Choroid plexus epithelial cell (primary cell): ENCODE measurements around the gene SLC6A19.

ENCODE experiments used
- DNase-seq: peaks from one replicate; pipeline ENCODE4 v3.0.0-alpha.2; 2010; ENCODE audit warnings: low read depth
- H3K4me3 ChIP-seq: 2 replicates; pipeline ENCODE4 v1.5.1; 2011; ENCODE audit warnings: low read depth, mild to moderate bottlenecking, control low read depth, low read length, moderate library complexity
- TF ChIP-seq, protein P1 (sequence below): conservative IDR thresholded peaks from 2 replicates; pipeline ENCODE4 v1.5.1; 2011; ENCODE audit warnings: low read depth, mild to moderate bottlenecking, control low read depth, inconsistent platforms, low read length, moderate library complexity

The SLC6A19 gene

DNA sequence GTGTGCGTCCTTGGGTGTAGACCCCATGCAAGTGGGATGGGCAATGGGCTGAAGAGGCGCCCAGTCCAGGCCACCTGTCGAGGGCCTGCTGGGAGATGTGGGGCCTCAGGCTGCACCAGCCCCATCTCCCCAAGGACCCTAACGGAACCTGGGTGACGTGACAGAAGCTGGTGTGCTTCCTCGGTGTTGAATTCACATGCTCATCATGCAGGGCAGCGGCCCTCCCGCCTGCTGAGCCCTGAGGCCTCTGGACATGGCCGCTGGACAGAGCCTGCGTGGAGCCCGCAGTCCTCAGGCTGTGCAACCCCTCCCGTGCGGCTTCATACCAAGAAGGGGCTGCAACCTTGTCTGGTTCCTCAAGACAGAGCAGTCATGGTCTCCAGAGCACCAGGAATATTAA is 66.7 kb downstream of the SLC6A19 start:
- TF ChIP-seq, protein P1, sequence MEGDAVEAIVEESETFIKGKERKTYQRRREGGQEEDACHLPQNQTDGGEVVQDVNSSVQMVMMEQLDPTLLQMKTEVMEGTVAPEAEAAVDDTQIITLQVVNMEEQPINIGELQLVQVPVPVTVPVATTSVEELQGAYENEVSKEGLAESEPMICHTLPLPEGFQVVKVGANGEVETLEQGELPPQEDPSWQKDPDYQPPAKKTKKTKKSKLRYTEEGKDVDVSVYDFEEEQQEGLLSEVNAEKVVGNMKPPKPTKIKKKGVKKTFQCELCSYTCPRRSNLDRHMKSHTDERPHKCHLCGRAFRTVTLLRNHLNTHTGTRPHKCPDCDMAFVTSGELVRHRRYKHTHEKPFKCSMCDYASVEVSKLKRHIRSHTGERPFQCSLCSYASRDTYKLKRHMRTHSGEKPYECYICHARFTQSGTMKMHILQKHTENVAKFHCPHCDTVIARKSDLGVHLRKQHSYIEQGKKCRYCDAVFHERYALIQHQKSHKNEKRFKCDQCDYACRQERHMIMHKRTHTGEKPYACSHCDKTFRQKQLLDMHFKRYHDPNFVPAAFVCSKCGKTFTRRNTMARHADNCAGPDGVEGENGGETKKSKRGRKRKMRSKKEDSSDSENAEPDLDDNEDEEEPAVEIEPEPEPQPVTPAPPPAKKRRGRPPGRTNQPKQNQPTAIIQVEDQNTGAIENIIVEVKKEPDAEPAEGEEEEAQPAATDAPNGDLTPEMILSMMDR: no peak
- no peak overlapping the region for H3K4me3 ChIP-seq
- no peak for DNase-seq

GRCh38 chr5:1268666-1269065 is 67.3 kb downstream of the SLC6A19 start:
- DNase-seq: no peak
- no peak overlapping the region for H3K4me3 ChIP-seq
- TF ChIP-seq, protein P1: no peak

- TF ChIP-seq, protein P1: no peak
- no peak for DNase-seq
- no peak overlapping the region for H3K4me3 ChIP-seq
Observed at GRCh38 chr5:1270426-1270825, 69.0 kb downstream of the SLC6A19 start.

DNA sequence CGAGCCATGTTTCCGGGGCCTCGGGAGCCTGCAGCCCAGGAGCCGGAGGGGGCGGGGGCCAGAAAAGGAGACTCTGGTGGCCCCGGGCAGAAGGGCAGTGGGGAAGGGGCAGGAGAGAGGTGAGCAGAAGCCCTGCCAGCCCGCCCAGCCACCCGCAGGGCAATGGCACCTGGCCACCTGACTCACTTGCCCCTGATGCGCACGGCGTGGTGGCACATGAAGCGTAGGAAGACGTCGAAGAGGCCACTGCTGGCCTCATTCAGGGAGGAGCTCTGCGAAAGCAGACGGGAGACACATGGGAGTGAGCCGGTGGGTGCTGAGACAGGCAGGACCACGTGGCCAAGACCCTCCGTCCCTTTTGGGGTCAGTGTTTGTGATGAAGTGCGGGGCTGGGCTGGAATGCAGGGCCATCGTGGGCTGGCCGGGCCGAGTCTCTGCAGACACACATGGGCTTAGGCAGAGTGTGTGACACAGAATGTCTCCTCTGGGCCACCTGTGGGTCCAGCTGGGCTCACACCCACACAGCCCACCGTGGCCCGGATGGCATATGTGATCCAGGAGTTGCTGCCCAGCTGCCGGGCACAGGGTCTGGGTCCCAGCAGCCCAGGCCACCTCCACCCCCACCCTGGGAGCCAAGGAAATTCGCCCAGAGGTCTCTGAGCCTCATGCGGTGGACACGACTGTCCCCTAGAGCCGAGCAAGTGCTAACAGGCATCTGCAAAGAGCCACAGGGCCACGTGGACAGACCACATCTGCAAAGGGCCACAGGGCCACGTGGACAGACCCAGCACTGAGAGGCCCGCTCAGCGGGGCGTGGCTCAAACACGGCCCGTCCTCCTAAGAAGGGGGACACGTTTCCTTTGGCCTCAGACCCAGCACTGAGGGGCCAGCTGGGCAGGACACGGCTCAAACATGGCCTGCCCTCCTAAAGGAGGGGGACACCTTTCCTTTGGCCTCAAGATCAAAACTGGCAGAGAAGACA is 69.8 kb downstream of the SLC6A19 start:
- H3K4me3 ChIP-seq: no peak overlapping the region
- DNase-seq: no peak
- TF ChIP-seq, protein P1: no peak

DNA sequence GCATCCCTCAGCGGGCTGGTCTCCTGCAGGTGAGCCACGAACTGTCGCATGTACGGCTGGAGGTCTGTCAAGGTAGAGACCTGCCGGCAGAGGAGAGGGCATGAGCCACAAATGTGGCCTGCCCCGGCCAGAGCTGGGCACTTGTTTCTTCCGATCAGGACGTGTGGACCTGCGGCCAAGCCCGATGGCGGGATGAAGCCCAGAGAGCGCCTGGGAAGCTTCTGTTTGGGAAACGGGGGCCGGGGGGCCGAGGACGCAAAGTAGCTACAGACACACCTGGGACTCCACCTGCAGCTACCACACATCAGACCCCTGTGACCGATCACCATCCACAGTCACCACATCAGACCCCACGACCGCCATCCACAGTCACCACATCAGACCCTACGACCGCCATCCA is 70.8 kb downstream of the SLC6A19 start:
- no peak for DNase-seq
- H3K4me3 ChIP-seq: no peak overlapping the region
- TF ChIP-seq, protein P1: no peak

DNA sequence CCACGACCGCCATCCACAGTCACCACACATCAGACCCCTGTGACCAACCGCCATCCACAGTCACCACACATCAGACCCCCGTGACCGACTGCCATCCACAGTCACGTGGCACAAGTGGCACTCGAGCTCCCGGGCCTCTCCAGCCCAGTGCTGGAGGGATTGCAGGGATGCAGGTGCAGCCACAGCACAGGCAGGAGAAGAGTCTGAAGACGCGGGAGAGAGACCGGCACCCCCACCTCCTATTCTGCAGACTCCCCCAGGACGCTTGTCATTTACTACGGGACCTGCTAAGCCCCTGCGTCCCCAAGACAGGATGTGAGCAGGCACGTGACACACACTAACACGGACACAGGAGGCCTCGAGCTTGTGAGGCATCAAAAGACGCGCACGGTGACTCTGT is 72.3 kb downstream of the SLC6A19 start:
- no peak for DNase-seq
- no peak overlapping the region for H3K4me3 ChIP-seq
- TF ChIP-seq, protein P1: no peak

- no peak for DNase-seq
Observed at GRCh38 chr5:1274471-1274870, 73.1 kb downstream of the SLC6A19 start.

More at GRCh38 chr5:1274471-1274870, 73.1 kb downstream of the SLC6A19 start:
- TF ChIP-seq, protein P1: no peak
- no peak overlapping the region for H3K4me3 ChIP-seq
